ENCODE results near the gene VASH1. TPM values are rescaled to one million over a fixed set of nuclear protein-coding genes. Genes with fewer than 3 reads are reported as not detected.

The VASH1 gene
- total RNA-seq = 18.9 and 19.5 TPM in 2 replicates
- long read RNA-seq, partial matches to known transcripts = 0 of 5 reads
- long read RNA-seq, other reads (novel, unspliced or antisense) = 5 of 5 reads

- Mint-ChIP-seq H3K36me3 (ENCODE audit: unreplicated experiment) (peaks cover 3% of the 10 kb centered on the region), H3K9me3 (ENCODE audit: unreplicated experiment) (no peaks in the 10 kb centered on the region), H3K4me1 (ENCODE audit: unreplicated experiment) (peaks cover 23% of the 10 kb centered on the region), H3K4me3 (ENCODE audit: unreplicated experiment) (peak within 1 kb of the TSS; percentile 82), H3K27me3 (ENCODE audit: unreplicated experiment) (peaks cover 6% of the 10 kb centered on the region), H3K27ac (ENCODE audit: unreplicated experiment) (peak within 1 kb of the TSS; percentile 56)
- peak; percentile 88 for DNase-seq (ENCODE audit: extremely low spot score, unreplicated experiment)
- TF ChIP-seq, protein P1, sequence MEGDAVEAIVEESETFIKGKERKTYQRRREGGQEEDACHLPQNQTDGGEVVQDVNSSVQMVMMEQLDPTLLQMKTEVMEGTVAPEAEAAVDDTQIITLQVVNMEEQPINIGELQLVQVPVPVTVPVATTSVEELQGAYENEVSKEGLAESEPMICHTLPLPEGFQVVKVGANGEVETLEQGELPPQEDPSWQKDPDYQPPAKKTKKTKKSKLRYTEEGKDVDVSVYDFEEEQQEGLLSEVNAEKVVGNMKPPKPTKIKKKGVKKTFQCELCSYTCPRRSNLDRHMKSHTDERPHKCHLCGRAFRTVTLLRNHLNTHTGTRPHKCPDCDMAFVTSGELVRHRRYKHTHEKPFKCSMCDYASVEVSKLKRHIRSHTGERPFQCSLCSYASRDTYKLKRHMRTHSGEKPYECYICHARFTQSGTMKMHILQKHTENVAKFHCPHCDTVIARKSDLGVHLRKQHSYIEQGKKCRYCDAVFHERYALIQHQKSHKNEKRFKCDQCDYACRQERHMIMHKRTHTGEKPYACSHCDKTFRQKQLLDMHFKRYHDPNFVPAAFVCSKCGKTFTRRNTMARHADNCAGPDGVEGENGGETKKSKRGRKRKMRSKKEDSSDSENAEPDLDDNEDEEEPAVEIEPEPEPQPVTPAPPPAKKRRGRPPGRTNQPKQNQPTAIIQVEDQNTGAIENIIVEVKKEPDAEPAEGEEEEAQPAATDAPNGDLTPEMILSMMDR (IDR thresholded peaks at IDR 0.05) = no peak
Observed at GRCh38 chr14:76761136-76761959, at the start of gene VASH1. Gene VASH1 (plus strand): TSS chr14:76761468. CDS start chr14:76762822, 1,354 bp downstream.

- H3K4me3 Mint-ChIP-seq (ENCODE audit: unreplicated experiment) = no peak overlapping the region
- peaks cover 31% of the 10 kb centered on the region for H3K27me3 Mint-ChIP-seq (ENCODE audit: unreplicated experiment)
- TF ChIP-seq, protein P1 (IDR thresholded peaks at IDR 0.05) = no peak
- H3K36me3 Mint-ChIP-seq (ENCODE audit: unreplicated experiment) = no peaks in the 10 kb centered on the region
- no peaks in the 10 kb centered on the region for H3K9me3 Mint-ChIP-seq (ENCODE audit: unreplicated experiment)
- no peak overlapping the region for H3K27ac Mint-ChIP-seq (ENCODE audit: unreplicated experiment)
- DNase-seq (ENCODE audit: extremely low spot score, unreplicated experiment) = peak; percentile 42
- no peaks in the 10 kb centered on the region for H3K4me1 Mint-ChIP-seq (ENCODE audit: unreplicated experiment)
Observed at GRCh38 chr14:76713121-76713520, 48.1 kb upstream of the VASH1 start.

GRCh38 chr14:76714470-76714869, 46.8 kb upstream of the VASH1 start:
- no peak overlapping the region for H3K4me3 Mint-ChIP-seq (ENCODE audit: unreplicated experiment)
- H3K27me3 Mint-ChIP-seq (ENCODE audit: unreplicated experiment) = peaks cover 31% of the 10 kb centered on the region
- H3K36me3 Mint-ChIP-seq (ENCODE audit: unreplicated experiment) = no peaks in the 10 kb centered on the region
- H3K4me1 Mint-ChIP-seq (ENCODE audit: unreplicated experiment) = no peaks in the 10 kb centered on the region
- TF ChIP-seq, protein P1 (IDR thresholded peaks at IDR 0.05) = no peak
- H3K27ac Mint-ChIP-seq (ENCODE audit: unreplicated experiment) = no peak overlapping the region
- H3K9me3 Mint-ChIP-seq (ENCODE audit: unreplicated experiment) = no peaks in the 10 kb centered on the region
- DNase-seq (ENCODE audit: extremely low spot score, unreplicated experiment) = no peak

DNA sequence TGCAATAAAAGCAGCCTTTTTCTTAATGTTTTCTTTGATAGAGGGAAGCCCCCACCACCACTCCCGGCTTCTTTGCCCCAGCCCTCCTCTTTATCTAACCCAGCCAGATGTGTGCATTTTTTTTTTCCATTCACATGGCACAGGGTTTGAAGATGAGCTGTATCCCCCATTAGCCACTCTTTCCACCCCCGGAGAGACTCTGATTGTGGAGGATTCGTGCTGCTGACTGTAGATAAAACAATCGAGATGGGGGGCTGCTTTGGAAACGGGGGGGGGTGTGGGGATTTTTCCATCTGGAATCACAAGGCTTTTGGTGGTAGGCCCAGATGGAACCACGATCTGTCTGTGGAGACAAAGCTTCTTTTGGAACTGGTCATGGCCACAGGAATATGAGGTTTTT, 46.2 kb upstream of the VASH1 start:
- Mint-ChIP-seq H3K27me3 (ENCODE audit: unreplicated experiment) (peaks cover 31% of the 10 kb centered on the region), H3K4me1 (ENCODE audit: unreplicated experiment) (peaks cover 1% of the 10 kb centered on the region), H3K9me3 (ENCODE audit: unreplicated experiment) (no peaks in the 10 kb centered on the region), H3K4me3 (ENCODE audit: unreplicated experiment) (no peak overlapping the region), H3K36me3 (ENCODE audit: unreplicated experiment) (no peaks in the 10 kb centered on the region), H3K27ac (ENCODE audit: unreplicated experiment) (no peak overlapping the region)
- DNase-seq (ENCODE audit: extremely low spot score, unreplicated experiment) = peak; percentile 15
- TF ChIP-seq, protein P1 (IDR thresholded peaks at IDR 0.05) = no peak

GRCh38 chr14:76715511-76716081, 45.7 kb upstream of the VASH1 start:
- Mint-ChIP-seq H3K4me1 (ENCODE audit: unreplicated experiment) (peaks cover 6% of the 10 kb centered on the region), H3K9me3 (ENCODE audit: unreplicated experiment) (no peaks in the 10 kb centered on the region), H3K27me3 (ENCODE audit: unreplicated experiment) (peaks cover 31% of the 10 kb centered on the region), H3K27ac (ENCODE audit: unreplicated experiment) (no peak overlapping the region), H3K4me3 (ENCODE audit: unreplicated experiment) (no peak overlapping the region), H3K36me3 (ENCODE audit: unreplicated experiment) (no peaks in the 10 kb centered on the region)
- TF ChIP-seq, protein P1 (IDR thresholded peaks at IDR 0.05) = no peak
- DNase-seq (ENCODE audit: extremely low spot score, unreplicated experiment) = no peak
